Putamen (tissue), 1 donor: ENCODE measurements around the gene FRMPD4.

Source experiments
- DNase-seq: peaks from one replicate; pipeline ENCODE4 v3.0.0-alpha.2; 2016; ENCODE audit warnings: low spot score

The FRMPD4 gene

GRCh38 chrX:12301288-12301687 is 163.0 kb downstream of the FRMPD4 start:
- no peak for DNase-seq

GRCh38 chrX:12304261-12304660 is 166.0 kb downstream of the FRMPD4 start:
- DNase-seq: no peak

- DNase-seq: no peak
Observed at GRCh38 chrX:12307961-12308360, 169.7 kb downstream of the FRMPD4 start.

GRCh38 chrX:12308420-12308819 is 170.1 kb downstream of the FRMPD4 start:
- no peak for DNase-seq

GRCh38 chrX:12309040-12309743 is 170.9 kb downstream of the FRMPD4 start:
- DNase-seq: no peak

GRCh38 chrX:12309744-12310076 is 171.4 kb downstream of the FRMPD4 start:
- DNase-seq: no peak

- no peak for DNase-seq
Observed at GRCh38 chrX:12314651-12315050, 176.4 kb downstream of the FRMPD4 start.

GRCh38 chrX:12315526-12315925 is 177.3 kb downstream of the FRMPD4 start:
- DNase-seq: no peak

- DNase-seq: peak; percentile 14
Observed at GRCh38 chrX:12319003-12319519, 180.8 kb downstream of the FRMPD4 start.

- DNase-seq: no peak
Observed at GRCh38 chrX:12319992-12320391, 181.7 kb downstream of the FRMPD4 start.

- no peak for DNase-seq
Observed at GRCh38 chrX:12322031-12322430, 183.8 kb downstream of the FRMPD4 start.

- DNase-seq: no peak
Observed at GRCh38 chrX:12325171-12325570, 186.9 kb downstream of the FRMPD4 start.

- DNase-seq: no peak
Observed at GRCh38 chrX:12327836-12328235, 189.6 kb downstream of the FRMPD4 start.

- no peak for DNase-seq
Observed at GRCh38 chrX:12329476-12329875, 191.2 kb downstream of the FRMPD4 start.

GRCh38 chrX:12330841-12331240 is 192.6 kb downstream of the FRMPD4 start:
- DNase-seq: no peak

- no peak for DNase-seq
Observed at GRCh38 chrX:12332786-12333347, 194.6 kb downstream of the FRMPD4 start.

GRCh38 chrX:12339921-12340320 is 201.6 kb downstream of the FRMPD4 start:
- DNase-seq: no peak

GRCh38 chrX:12344954-12345353 is 206.7 kb downstream of the FRMPD4 start:
- DNase-seq: no peak

- no peak for DNase-seq
Observed at GRCh38 chrX:12349201-12349600, 210.9 kb downstream of the FRMPD4 start.

GRCh38 chrX:12352922-12353321 is 214.6 kb downstream of the FRMPD4 start:
- DNase-seq: no peak

GRCh38 chrX:12360383-12360782 is 222.1 kb downstream of the FRMPD4 start:
- DNase-seq: no peak

- DNase-seq: no peak
Observed at GRCh38 chrX:12360986-12361598, 222.8 kb downstream of the FRMPD4 start.

GRCh38 chrX:12363216-12363615 is 224.9 kb downstream of the FRMPD4 start:
- no peak for DNase-seq
